ENCODE measurements around the gene ATF4.
"Not testable (repeated sequence)": the region's sequence is repeated elsewhere in the genome, so short reads cannot be mapped to it uniquely, and the experiment has no call there.

ATF4 gene

GRCh38 chr22:39489094-39490068, 31.0 kb upstream of the ATF4 start:
- DNase-seq = no peak

GRCh38 chr22:39490135-39490798, 30.1 kb upstream of the ATF4 start:
- DNase-seq = peak; percentile 52 to 72

GRCh38 chr22:39490966-39491680, 29.2 kb upstream of the ATF4 start:
- no peak for DNase-seq

DNA sequence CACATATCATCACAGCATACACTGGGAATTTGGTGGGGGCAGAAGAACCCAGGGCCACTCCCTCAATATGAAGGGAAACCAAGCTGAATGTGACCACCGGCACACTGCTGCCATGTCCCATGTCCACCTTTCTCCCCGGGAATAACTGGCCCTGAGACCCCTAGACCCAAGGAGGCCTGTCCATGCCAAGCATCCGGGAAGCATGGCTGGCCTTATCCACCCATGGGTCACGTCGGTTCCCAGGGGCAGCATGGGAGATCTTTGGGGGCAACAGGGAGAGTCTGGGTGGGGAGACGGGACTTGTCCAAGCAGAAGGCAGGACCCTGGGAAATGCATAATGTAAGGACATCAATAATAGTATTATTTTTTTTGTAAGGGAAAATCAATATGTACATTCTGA, 28.7 kb upstream of the ATF4 start:
- no peak for DNase-seq

DNA sequence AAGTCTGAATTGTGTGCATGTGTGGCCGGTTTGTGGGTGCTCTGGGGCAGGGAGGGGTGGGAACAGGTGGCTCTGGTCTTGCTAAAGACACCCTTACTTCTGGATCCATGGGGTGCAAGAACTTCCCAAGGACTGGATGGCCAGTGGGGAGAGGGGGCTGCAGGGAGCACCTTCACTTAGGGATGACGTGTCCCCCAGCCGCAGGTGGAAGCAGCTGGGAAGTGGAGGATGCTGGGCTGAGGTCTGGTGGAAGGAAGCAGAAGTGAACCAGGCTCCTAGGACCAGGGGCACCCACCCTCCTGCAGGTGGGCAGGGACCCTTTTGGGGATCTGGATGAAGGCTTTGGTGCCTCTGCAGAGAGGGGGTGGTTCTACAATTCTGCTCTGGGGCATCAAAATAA, 28.2 kb upstream of the ATF4 start:
- DNase-seq = no peak

DNA sequence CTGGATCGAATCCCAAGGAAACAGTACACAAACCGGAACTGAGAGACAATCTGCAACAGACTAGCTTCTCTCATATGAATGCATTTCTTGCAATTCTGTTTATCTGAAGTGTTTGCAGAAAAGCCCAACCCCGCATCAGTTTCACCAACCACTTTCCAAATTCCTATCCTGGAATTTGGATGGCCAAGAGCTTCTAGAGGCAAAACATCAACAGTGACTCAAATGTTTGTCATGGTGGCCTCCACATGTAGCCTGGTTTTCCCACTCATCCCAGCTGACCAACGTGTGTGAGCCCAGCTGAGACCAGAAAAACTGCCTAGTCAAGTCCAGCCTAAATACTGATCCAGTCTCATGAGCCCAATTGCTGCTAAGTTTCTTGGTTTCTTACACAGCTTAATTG, 26.6 kb upstream of the ATF4 start:
- DNase-seq = no peak

DNA sequence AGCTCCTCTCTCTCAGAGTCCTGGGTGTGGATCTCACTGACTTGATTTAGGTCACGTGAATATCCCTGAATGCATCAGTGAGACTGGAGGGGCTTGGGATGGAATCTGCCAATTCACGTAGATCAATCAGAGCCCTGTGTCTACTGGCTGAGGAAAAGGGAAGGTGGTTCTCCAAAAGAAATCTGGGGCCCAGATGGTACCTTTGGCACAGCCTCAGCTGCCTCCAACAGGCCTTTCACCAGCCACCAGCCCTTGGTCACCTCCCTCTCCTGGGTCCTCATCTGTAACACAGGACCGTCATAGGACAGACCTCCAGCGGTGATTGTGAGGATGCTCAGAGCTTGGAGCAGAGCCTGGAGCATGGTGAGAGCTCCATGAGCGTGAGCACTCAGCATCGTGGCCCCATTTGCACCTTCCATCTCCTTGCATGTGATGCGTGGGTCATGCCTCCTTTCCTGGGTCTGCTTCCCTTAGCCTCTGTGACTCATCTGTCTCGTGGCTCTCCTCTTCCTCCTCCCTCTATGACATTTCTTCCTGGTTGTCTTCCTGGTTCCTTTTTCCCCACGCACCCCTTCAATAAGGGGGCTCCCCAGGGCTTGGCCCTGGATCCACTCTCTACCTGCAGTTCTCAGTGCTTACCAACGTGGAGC, 25.8 kb upstream of the ATF4 start:
- DNase-seq = no peak

- DNase-seq = peak; percentile 76 to 90
These were observed 24.1 kb upstream of the ATF4 start for GRCh38 chr22:39496131-39496838.

DNA sequence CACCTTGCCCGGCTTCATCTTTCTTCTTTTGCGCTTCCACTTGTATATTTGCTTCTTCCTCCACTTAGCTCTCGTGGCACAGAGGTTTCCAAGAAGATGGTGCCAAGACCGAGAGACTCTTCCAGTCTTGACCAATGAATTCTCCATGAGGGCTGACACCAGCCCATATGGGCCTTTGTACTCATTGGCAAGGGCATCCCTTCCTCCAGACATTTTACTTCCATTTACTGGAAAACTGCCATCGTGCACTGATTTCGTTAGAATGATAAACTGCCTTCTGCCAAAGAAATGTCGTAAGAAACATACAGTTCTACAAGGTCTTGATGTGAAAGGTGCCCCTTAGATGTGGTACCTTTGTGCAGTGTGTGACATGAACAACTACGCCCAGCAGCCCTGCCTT, 22.9 kb upstream of the ATF4 start:
- DNase-seq = no peak

- peak in 1 of 2 donors; percentile 26 for DNase-seq
These were observed 22.0 kb upstream of the ATF4 start for GRCh38 chr22:39498368-39498767.

- peak; percentile 37 to 40 for DNase-seq
These were observed 21.6 kb upstream of the ATF4 start for GRCh38 chr22:39498802-39499201.

GRCh38 chr22:39500101-39500500, 20.3 kb upstream of the ATF4 start:
- DNase-seq = no peak

DNA sequence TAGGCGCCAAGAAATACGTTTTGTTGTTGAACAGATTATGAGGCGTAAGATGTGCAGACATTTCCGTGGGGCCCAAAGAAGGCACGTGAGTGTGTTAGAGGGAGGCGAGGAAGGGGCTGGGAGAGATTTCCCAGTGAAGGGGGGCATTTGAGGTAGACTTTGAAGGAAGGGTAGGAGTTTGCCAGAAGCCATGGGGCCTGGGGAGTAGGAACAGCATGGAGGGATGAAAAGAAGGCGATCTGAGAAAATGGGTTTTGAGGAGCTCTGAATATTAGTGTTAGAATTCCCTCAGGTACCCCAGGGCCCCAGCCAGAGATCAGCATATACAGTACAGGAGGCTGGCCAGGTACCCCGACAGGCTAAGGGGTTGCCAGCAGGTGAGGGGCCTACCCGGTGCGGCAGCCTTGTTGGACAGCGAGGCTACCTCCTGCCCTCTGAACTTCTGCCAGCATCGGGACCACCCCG, 18.7 kb upstream of the ATF4 start:
- no peak for DNase-seq

DNA sequence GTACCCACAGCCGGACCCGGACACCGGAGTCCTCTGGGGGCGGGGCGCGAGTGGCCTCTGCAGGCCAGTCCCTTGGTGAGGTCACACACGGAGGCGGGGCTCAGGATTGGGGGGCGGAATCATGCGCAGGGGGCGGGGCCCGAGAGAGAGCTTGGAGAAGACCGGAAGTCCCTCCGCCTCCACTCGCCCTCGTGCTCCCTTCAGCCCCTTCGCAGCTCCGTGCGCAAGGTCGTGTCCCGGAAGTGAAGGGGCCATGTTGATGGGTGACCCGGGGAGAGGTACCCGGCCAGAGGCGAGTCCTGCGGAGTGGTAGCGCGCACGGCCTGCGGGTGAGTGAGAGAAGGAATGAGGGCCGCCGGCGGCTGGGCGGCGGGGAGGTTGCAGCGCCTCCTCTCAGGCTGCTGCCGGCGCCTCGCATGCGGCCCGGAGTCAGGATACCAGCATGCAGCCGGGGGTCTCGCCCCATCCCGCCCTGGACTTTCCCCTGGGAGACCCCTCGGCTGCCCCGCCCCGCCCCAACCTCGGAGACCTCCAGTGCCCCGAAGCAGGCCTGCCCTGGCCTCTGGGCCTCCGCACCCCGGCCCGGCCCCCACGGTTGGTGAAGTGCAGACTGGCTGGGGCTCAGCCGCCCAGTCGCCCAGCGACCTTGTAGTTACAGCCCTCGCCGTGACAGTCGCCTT, 18.1 kb upstream of the ATF4 start, which contains the start of gene MIEF1:
Gene MIEF1 (plus strand): TSS at position 182 of the 680 bp plus-strand sequence. CDS start 9,005 bp downstream, outside the sequence.
- DNase-seq = peak; percentile 94 to 97

- no peak for DNase-seq
These were observed 17.5 kb upstream of the ATF4 start for GRCh38 chr22:39502789-39503409.

- DNase-seq = no peak
These were observed 16.7 kb upstream of the ATF4 start for GRCh38 chr22:39503630-39504029.

DNA sequence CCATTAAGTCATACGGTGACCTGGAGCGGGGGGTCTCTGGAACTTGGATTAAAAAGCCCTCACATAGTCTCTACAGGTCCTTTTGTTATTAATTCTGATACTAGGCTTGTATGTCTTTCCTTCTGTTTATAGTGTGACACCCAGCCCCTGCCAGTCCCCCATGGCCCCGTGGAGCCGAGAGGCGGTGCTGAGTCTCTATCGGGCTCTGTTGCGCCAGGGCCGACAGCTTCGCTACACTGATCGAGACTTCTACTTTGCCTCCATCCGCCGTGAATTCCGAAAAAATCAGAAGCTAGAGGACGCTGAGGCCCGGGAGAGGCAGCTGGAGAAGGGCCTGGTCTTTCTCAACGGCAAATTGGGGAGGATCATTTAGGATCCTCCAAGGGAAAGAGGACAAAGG, 16.3 kb upstream of the ATF4 start:
- no peak for DNase-seq

DNA sequence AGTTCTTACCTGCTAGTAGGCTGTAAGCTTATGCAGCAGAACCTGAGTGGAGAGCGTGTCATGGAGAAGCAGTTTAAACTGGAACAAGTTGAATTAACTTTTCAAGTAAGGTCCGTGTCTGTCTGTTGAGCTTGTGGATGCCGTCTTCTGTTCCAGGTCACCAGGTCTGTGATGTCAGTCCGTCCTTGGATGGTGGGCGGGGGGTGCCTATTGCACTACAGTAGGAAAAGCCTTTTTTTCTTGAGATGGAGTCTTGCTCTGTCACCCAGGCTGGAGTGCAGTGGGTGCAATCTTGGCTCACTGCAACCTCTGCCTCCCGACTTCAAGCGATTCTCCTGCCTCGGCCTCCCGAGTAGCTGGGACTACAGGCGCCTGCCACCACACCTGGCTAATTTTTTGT, 13.3 kb upstream of the ATF4 start:
- DNase-seq = not testable (repeated sequence)

GRCh38 chr22:39508393-39508792, 12.0 kb upstream of the ATF4 start:
- no peak for DNase-seq

DNA sequence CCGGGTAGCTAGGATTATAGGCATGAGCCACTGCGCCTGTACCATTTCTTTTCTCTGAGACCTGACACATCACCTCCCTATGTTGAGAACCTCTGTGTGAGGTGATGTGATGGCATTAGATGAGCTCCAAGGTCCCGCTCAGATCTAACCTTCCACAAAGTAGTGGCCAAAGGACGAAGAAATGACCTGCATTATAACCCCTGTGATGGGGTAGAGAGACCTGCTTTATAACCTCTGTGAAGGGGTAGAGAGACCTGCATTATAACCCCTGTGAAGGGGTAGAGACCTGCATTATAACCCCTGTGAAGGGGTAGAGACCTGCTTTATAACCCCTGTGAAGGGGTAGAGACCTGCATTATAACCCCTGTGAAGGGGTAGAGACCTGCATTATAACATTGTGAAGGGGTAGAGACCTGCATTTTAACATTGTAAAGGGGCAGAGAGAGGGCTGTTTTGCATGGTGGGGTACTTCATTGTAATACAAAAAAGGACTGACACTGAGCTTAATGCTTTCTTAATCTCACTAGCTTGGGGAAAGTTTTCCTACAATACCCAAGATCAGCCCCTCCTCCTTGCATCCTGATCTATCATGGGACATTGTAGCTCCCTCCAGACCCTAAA, 9.7 kb upstream of the ATF4 start:
- no peak for DNase-seq

Measured in hippocampal formation (tissue), 2 donors.